Cardiac fibroblast (primary cell): ENCODE results near the gene DUSP10.

Source experiments
- DNase-seq, 2 donors: peaks; one replicate each; pipeline versions ENCODE4 v3.0.0 to v3.0.0-alpha.2; 2010; ENCODE audit warnings: low read depth in 2 of 2
- H3K4me3 ChIP-seq, 2 donors: replicated peaks in 1 of 2; 1 replicate in 1 of 2; 2 replicates in 1 of 2; pipeline ENCODE4 v1.5.1; 2011; ENCODE audit warnings: low read depth in 2 of 2, low read length in 2 of 2, mild to moderate bottlenecking in 2 of 2, moderate library complexity in 1 of 2
- CTCF ChIP-seq: IDR thresholded peaks from one replicate; pipeline ENCODE4 v1.5.1; 2011; ENCODE audit warnings: low read depth, mild to moderate bottlenecking, low read length, inconsistent platforms

DUSP10 gene

GRCh38 chr1:221714227-221715152, 27.4 kb downstream of the DUSP10 start:
- H3K4me3 ChIP-seq: no peak overlapping the region
- TF ChIP-seq CTCF: no peak
- DNase-seq: no peak

- no peak overlapping the region for H3K4me3 ChIP-seq
- TF ChIP-seq CTCF: no peak
Observed at GRCh38 chr1:221712776-221713431, 29.0 kb downstream of the DUSP10 start.

GRCh38 chr1:221712198-221712684, 29.6 kb downstream of the DUSP10 start:
- peak; percentile 62 to 87 for DNase-seq
- no peak for TF ChIP-seq CTCF
- H3K4me3 ChIP-seq: no peak overlapping the region

More at GRCh38 chr1:221712776-221713431, 29.0 kb downstream of the DUSP10 start:
- no peak for DNase-seq

- H3K4me3 ChIP-seq: no peak overlapping the region
- no peak for TF ChIP-seq CTCF
- DNase-seq: no peak
Observed at GRCh38 chr1:221711656-221712055, 30.2 kb downstream of the DUSP10 start.

GRCh38 chr1:221711063-221711577, 30.8 kb downstream of the DUSP10 start:
- DNase-seq: no peak
- TF ChIP-seq CTCF: no peak
- H3K4me3 ChIP-seq: no peak overlapping the region

- H3K4me3 ChIP-seq: no peak overlapping the region
- TF ChIP-seq CTCF: no peak
- no peak for DNase-seq
Observed at GRCh38 chr1:221709854-221710253, 32.0 kb downstream of the DUSP10 start.
